A673 (cell line): Measurements from ENCODE around the gene SH3RF2.

Experiments
- EZH2 ChIP-seq: fragments of 200-600 bp; sonication (generic); IDR thresholded peaks from 2 replicates; pipeline ENCODE4 v1.6.1; 2017; ENCODE audit warnings: borderline replicate concordance, low read depth, mild to moderate bottlenecking, mixed read lengths, antibody characterized with exemption, low read length; ENCODE audit not compliant: poor library complexity, severe bottlenecking
- TF ChIP-seq, protein P1 (sequence below): fragments of 300-800, 200-600 bp; sonication (generic); conservative IDR thresholded peaks from 2 replicates; pipeline ENCODE4 v1.5.1; 2017; ENCODE audit warnings: low read depth, mild to moderate bottlenecking, antibody characterized with exemption, low read length, moderate library complexity, mixed read lengths

- TF ChIP-seq, protein P1, sequence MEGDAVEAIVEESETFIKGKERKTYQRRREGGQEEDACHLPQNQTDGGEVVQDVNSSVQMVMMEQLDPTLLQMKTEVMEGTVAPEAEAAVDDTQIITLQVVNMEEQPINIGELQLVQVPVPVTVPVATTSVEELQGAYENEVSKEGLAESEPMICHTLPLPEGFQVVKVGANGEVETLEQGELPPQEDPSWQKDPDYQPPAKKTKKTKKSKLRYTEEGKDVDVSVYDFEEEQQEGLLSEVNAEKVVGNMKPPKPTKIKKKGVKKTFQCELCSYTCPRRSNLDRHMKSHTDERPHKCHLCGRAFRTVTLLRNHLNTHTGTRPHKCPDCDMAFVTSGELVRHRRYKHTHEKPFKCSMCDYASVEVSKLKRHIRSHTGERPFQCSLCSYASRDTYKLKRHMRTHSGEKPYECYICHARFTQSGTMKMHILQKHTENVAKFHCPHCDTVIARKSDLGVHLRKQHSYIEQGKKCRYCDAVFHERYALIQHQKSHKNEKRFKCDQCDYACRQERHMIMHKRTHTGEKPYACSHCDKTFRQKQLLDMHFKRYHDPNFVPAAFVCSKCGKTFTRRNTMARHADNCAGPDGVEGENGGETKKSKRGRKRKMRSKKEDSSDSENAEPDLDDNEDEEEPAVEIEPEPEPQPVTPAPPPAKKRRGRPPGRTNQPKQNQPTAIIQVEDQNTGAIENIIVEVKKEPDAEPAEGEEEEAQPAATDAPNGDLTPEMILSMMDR: no peak
- no peak for TF ChIP-seq EZH2
These were observed 9.3 kb downstream of the SH3RF2 start for GRCh38 chr5:145945620-145946111.
